Nephron progenitor cell (in vitro differentiated cells): ENCODE data around the gene HS2ST1.
A peak's percentile ranks its signal among the peaks of the same experiment; 100 is the strongest.

Experiments
- DNase-seq: peaks from one replicate; pipeline ENCODE4 v3.0.0; 2021
- H3K27ac Mint-ChIP-seq: 2 replicates; pipeline ENCODE4 v1.8.0; 2021; ENCODE audit warnings: mild to moderate bottlenecking, moderate library complexity, mixed read lengths
- H3K27me3 Mint-ChIP-seq: 2 replicates; pipeline ENCODE4 v1.8.0; 2021; ENCODE audit warnings: mild to moderate bottlenecking, low read depth, mixed read lengths; ENCODE audit not compliant: poor library complexity
- H3K36me3 Mint-ChIP-seq: 2 replicates; pipeline ENCODE4 v1.8.0; 2021; ENCODE audit warnings: low read depth, mixed read lengths
- H3K4me1 Mint-ChIP-seq: 2 replicates; pipeline ENCODE4 v1.8.0; 2021; ENCODE audit warnings: mixed read lengths
- H3K4me3 Mint-ChIP-seq: 2 replicates; pipeline ENCODE4 v1.8.0; 2021; ENCODE audit warnings: mild to moderate bottlenecking, moderate library complexity, mixed read lengths
- H3K9me3 Mint-ChIP-seq: 2 replicates; pipeline ENCODE4 v1.8.0; 2021; ENCODE audit warnings: mild to moderate bottlenecking, moderate library complexity, mixed read lengths
- CTCF ChIP-seq: fragments of 200-600 bp; sonication (generic); IDR thresholded peaks from 2 replicates; pipeline ENCODE4 v1.5.0; 2021; ENCODE audit warnings: antibody characterized with exemption

HS2ST1 gene

GRCh38 chr1:86928819-86929218 lies 14.4 kb downstream of the HS2ST1 start:
- TF ChIP-seq CTCF, result no peak
- Mint-ChIP-seq H3K36me3 (peaks cover 43% of the 10 kb centered on the region), H3K9me3 (peaks cover 43% of the 10 kb centered on the region), H3K4me1 (peaks cover 6% of the 10 kb centered on the region), H3K27me3 (no peaks in the 10 kb centered on the region), H3K27ac (no peak overlapping the region), H3K4me3 (no peak overlapping the region)
- no peak for DNase-seq

- no peak for DNase-seq
- Mint-ChIP-seq H3K36me3 (peaks cover 23% of the 10 kb centered on the region), H3K4me3 (no peak overlapping the region), H3K4me1 (peaks cover 12% of the 10 kb centered on the region), H3K9me3 (peaks cover 25% of the 10 kb centered on the region), H3K27ac (peak overlapping the region; percentile 89), H3K27me3 (no peaks in the 10 kb centered on the region)
- TF ChIP-seq CTCF, result no peak
Measured at GRCh38 chr1:86933051-86933450, 18.6 kb downstream of the HS2ST1 start.

- Mint-ChIP-seq H3K9me3 (peaks cover 25% of the 10 kb centered on the region), H3K36me3 (peaks cover 23% of the 10 kb centered on the region), H3K4me3 (no peak overlapping the region), H3K27ac (peak overlapping the region; percentile 89), H3K27me3 (no peaks in the 10 kb centered on the region), H3K4me1 (peaks cover 12% of the 10 kb centered on the region)
- DNase-seq, result no peak
- no peak for TF ChIP-seq CTCF
Measured at GRCh38 chr1:86933562-86934377, 19.3 kb downstream of the HS2ST1 start.

- DNase-seq, result no peak
- Mint-ChIP-seq H3K4me3 (no peak overlapping the region), H3K9me3 (peaks cover 13% of the 10 kb centered on the region), H3K4me1 (peaks cover 10% of the 10 kb centered on the region), H3K27ac (no peak overlapping the region), H3K27me3 (no peaks in the 10 kb centered on the region), H3K36me3 (peaks cover 10% of the 10 kb centered on the region)
- no peak for TF ChIP-seq CTCF
Measured at GRCh38 chr1:86938450-86938849, 24.0 kb downstream of the HS2ST1 start.

- Mint-ChIP-seq H3K36me3 (peaks cover 6% of the 10 kb centered on the region), H3K27me3 (no peaks in the 10 kb centered on the region), H3K4me3 (no peak overlapping the region), H3K4me1 (peaks cover 6% of the 10 kb centered on the region), H3K27ac (no peak overlapping the region), H3K9me3 (peaks cover 9% of the 10 kb centered on the region)
- DNase-seq, result no peak
- TF ChIP-seq CTCF, result no peak
Measured at GRCh38 chr1:86938855-86939254, 24.4 kb downstream of the HS2ST1 start.

- no peak overlapping the region for H3K27ac Mint-ChIP-seq
- no peak for TF ChIP-seq CTCF
- H3K27me3 Mint-ChIP-seq, result no peaks in the 10 kb centered on the region
- H3K36me3 Mint-ChIP-seq, result peaks cover under 1% of the 10 kb centered on the region
- H3K9me3 Mint-ChIP-seq, result peaks cover 5% of the 10 kb centered on the region
- no peak overlapping the region for H3K4me3 Mint-ChIP-seq
- DNase-seq, result no peak
- peaks cover under 1% of the 10 kb centered on the region for H3K4me1 Mint-ChIP-seq
Measured at GRCh38 chr1:86939406-86939805, 25.0 kb downstream of the HS2ST1 start.
